Measurements from ENCODE around the gene PTER. TPM values are rescaled to one million over a fixed set of nuclear protein-coding genes. Genes with fewer than 3 reads are reported as not detected.

PTER gene, protein sequence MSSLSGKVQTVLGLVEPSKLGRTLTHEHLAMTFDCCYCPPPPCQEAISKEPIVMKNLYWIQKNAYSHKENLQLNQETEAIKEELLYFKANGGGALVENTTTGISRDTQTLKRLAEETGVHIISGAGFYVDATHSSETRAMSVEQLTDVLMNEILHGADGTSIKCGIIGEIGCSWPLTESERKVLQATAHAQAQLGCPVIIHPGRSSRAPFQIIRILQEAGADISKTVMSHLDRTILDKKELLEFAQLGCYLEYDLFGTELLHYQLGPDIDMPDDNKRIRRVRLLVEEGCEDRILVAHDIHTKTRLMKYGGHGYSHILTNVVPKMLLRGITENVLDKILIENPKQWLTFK
- total RNA-seq (2014; rRNA removed; shearing (Covaris generic)) (17.7 and 22.8 TPM in 2 replicates), total RNA-seq (2022) (27.4 and 29.7 TPM in 2 replicates), Bru-seq, nascent RNA (percentile 80 among the genes with signal in this experiment), BruChase-seq, experiment 1, labeled RNA remaining after a 6-hour chase (percentile 79 among the genes with signal in this experiment), BruChase-seq, experiment 2, labeled RNA remaining after a 2-hour chase (percentile 78 among the genes with signal in this experiment)
- long read RNA-seq, transcript PTER-205 (5 exons, 1,203 nt), result minor isoform, 9 of 49 reads
- long read RNA-seq, transcript PTER-202 (6 exons, 3,777 nt), result major isoform, 15 of 49 reads
- long read RNA-seq, partial matches to known transcripts, result 6 of 49 reads
- long read RNA-seq, other reads (novel, unspliced or antisense), result 17 of 49 reads

DNA sequence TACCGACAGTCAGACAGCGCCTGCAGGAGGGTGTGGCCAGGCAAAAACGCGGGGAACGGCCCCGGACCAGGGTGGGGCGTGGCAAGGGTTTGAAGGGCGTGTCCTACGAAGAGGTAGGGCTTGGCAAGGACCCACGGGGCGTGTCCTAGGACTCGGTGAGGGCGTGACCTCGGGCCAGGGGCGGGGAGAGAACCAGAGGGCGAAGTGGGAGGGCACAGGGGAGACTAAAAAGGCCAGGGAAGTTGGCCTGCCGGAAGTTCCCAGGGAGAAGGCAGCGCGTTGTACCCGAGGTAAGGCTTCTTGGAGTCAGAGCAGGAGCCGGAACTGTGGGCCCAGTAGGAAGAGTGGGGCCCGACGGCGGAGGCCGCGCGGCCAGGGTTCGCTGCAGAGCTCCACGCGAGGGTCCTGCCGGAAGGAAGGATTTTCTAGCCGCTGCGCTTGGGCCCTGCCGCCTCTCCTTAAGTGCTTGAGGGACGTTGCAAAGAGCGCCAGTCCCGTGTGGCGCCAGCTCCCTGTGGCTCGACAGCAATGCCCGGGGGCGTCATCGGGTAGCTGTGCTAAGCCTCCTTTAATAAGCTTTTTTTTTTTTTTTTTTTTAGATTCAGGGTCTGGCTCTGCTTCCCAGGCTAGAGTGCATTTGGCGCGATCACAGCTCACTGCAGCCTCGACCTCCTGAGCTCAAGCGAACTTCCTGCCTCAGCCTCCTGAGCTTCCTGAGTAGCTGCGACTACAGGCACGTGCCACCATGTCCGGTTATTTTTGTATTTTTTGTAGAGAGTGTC, at the start of gene PTER:
PTER (plus strand) TSS at position 253 of the 782 bp plus-strand sequence. CDS start 47,375 bp downstream, outside the sequence.
- H3K9me3 ChIP-seq (ENCODE audit: low read length), result no peaks in the 10 kb centered on the region
- TF ChIP-seq CTCF (conservative IDR thresholded peaks at IDR 0.05; ENCODE audit: low read length) (no peak), EZH2phosphoT487 (IDR thresholded peaks at IDR 0.05; ENCODE audit: borderline replicate concordance, low read depth, low read length) (no peak)
- intact Hi-C loops (cut with micrococcal nuclease; ENCODE audit: unreplicated experiment), result loop anchor here (2.0 to 10.0 kb wide), 4 partner anchors 378 to 765 kb away; partner anchors contain the start of genes MINDY3, RSU1 and TRDMT1
- peak within 1 kb of the TSS; percentile 76 for H3K4me3 ChIP-seq (ENCODE audit: low read depth, low read length, poor library complexity, severe bottlenecking)
- H3K4me1 ChIP-seq (ENCODE audit: insufficient read depth, low read length, poor library complexity, severe bottlenecking), result peaks cover 41% of the 10 kb centered on the region
- CTCF ChIA-PET (ENCODE audit: unreplicated experiment), result interaction anchor here (0.6 to 1.2 kb wide), 2 partner anchors 22 to 577 kb away, joined by 3 read pairs; partner anchors contain the start of gene MINDY3
- peak within 1 kb of the TSS; percentile 89 for H3K4me2 ChIP-seq (ENCODE audit: low read length)
- DNase-seq (ENCODE audit: low spot score), result peak; percentile 97
- H3K27ac ChIP-seq (ENCODE audit: low read depth, low read length, poor library complexity, severe bottlenecking), result peak within 1 kb of the TSS; percentile 65
- H4K20me1 ChIP-seq (ENCODE audit: insufficient read depth, low read length), result 0 out of 2 replicates have a peak, but pooled peaks cover 5% of the 10 kb centered on the region
- POLR2A ChIA-PET, result interaction anchor here (0.6 to 1.4 kb wide), 10 partner anchors 12 to 793 kb away, joined by 3 to 8 read pairs (median 5); no protein-coding TSS in a partner anchor
- TSS peak; percentile 75 for BruUV-seq (replicated peaks)
- H3K36me3 ChIP-seq (ENCODE audit: insufficient read depth, low read length), result peaks cover 35% of the 10 kb centered on the region
- H3K79me2 ChIP-seq (ENCODE audit: insufficient read depth, low read depth, low read length), result peaks cover 39% of the 10 kb centered on the region
- H2AFZ ChIP-seq (ENCODE audit: low read length), result peak within 1 kb of the TSS; percentile 99
- H3K9me2 ChIP-seq (ENCODE audit: insufficient read depth, low read length), result no peaks in the 10 kb centered on the region

- CTCF ChIA-PET (ENCODE audit: unreplicated experiment), result no interaction called here
- Histone ChIP-seq H3K9me3 (ENCODE audit: low read length) (no peaks in the 10 kb centered on the region), H3K79me2 (ENCODE audit: insufficient read depth, low read depth, low read length) (no peaks in the 10 kb centered on the region), H3K36me3 (ENCODE audit: insufficient read depth, low read length) (no peaks in the 10 kb centered on the region), H3K4me2 (ENCODE audit: low read length) (no peak overlapping the region), H3K4me3 (ENCODE audit: low read depth, low read length, poor library complexity, severe bottlenecking) (no peak overlapping the region), H3K9me2 (ENCODE audit: insufficient read depth, low read length) (no peaks in the 10 kb centered on the region), H2AFZ (ENCODE audit: low read length) (no peak overlapping the region), H3K27ac (ENCODE audit: low read depth, low read length, poor library complexity, severe bottlenecking) (no peak overlapping the region), H4K20me1 (ENCODE audit: insufficient read depth, low read length) (no peaks in the 10 kb centered on the region), H3K4me1 (ENCODE audit: insufficient read depth, low read length, poor library complexity, severe bottlenecking) (no peaks in the 10 kb centered on the region)
- DNase-seq (ENCODE audit: low spot score), result no peak
- TF ChIP-seq EZH2phosphoT487 (IDR thresholded peaks at IDR 0.05; ENCODE audit: borderline replicate concordance, low read depth, low read length), result no peak
- TF ChIP-seq CTCF (conservative IDR thresholded peaks at IDR 0.05; ENCODE audit: low read length), result no peak
- POLR2A ChIA-PET, result interaction anchor here (0.6 kb wide), 1 partner anchor 1263 kb away, joined by 3 read pairs; no protein-coding TSS in a partner anchor
- intact Hi-C loops (cut with micrococcal nuclease; ENCODE audit: unreplicated experiment), result no loop called here
- BruUV-seq (replicated peaks), result no TSS peak
These were observed 44.2 kb upstream of the PTER start for GRCh38 chr10:16392531-16393069.

Data from OCI-LY7 (cell line).